Vagina (tissue), 2 donors: ENCODE measurements around the gene PARK7.

ENCODE experiments used
- CTCF ChIP-seq, 3 experiments: fragments of 450-650 bp in 2 of 3; fragments of 200-600 bp in 1 of 3; sonication (generic) in 1 of 3; IDR thresholded peaks; one replicate each; pipeline ENCODE4 v1.5.1; 2017 to 2019; ENCODE audit warnings: antibody characterized with exemption in 3 of 3, mild to moderate bottlenecking in 2 of 3, moderate library complexity in 2 of 3
- POLR2A ChIP-seq, 2 donors: fragments of 450-650 bp; IDR thresholded peaks; one replicate each; pipeline ENCODE4 v1.6.1; 2017; ENCODE audit warnings: antibody characterized with exemption in 2 of 2, mild to moderate bottlenecking in 2 of 2, moderate library complexity in 2 of 2

- TF ChIP-seq CTCF (IDR thresholded peaks at IDR 0.05) (no peak), POLR2A (IDR thresholded peaks at IDR 0.05) (no peak)
Observed at GRCh38 chr1:8016210-8016894, 54.8 kb downstream of the PARK7 start.
